HG02884 (cell line): ENCODE measurements around the gene CDH23.
"Not testable (repeated sequence)": the region's sequence is repeated elsewhere in the genome, so short reads cannot be mapped to it uniquely, and the experiment has no call there.

ENCODE experiments used
- ATAC-seq: cut with Tn5 transposase; IDR thresholded peaks from one replicate; pipeline ENCODE4 v1.9.1; 2021; ENCODE audit warnings: mild to moderate bottlenecking, moderate library complexity; ENCODE audit not compliant: unreplicated experiment

The CDH23 gene

GRCh38 chr10:71597821-71598498 is 201.2 kb downstream of the CDH23 start:
- no peak for ATAC-seq

GRCh38 chr10:71598621-71599055 is 201.9 kb downstream of the CDH23 start:
- no peak for ATAC-seq

GRCh38 chr10:71599518-71599917 is 202.8 kb downstream of the CDH23 start:
- ATAC-seq = no peak

- not testable (repeated sequence) for ATAC-seq
These were observed 203.5 kb downstream of the CDH23 start for GRCh38 chr10:71600242-71600641.

- no peak for ATAC-seq
These were observed 204.1 kb downstream of the CDH23 start for GRCh38 chr10:71600849-71601248.

- ATAC-seq = no peak
These were observed 204.6 kb downstream of the CDH23 start for GRCh38 chr10:71601273-71601672.

- ATAC-seq = no peak
These were observed 206.4 kb downstream of the CDH23 start for GRCh38 chr10:71603150-71603549.

GRCh38 chr10:71603754-71604153 is 207.0 kb downstream of the CDH23 start:
- ATAC-seq = no peak

- ATAC-seq = no peak
These were observed 207.8 kb downstream of the CDH23 start for GRCh38 chr10:71604324-71605018.

- ATAC-seq = no peak
These were observed 208.7 kb downstream of the CDH23 start for GRCh38 chr10:71605263-71605962.

GRCh38 chr10:71606257-71607081 is 209.7 kb downstream of the CDH23 start:
- ATAC-seq = no peak

- no peak for ATAC-seq
These were observed 210.3 kb downstream of the CDH23 start for GRCh38 chr10:71607082-71607443.

GRCh38 chr10:71608819-71609768 is 212.4 kb downstream of the CDH23 start:
- no peak for ATAC-seq

GRCh38 chr10:71610651-71611050 is 213.9 kb downstream of the CDH23 start:
- ATAC-seq = no peak

GRCh38 chr10:71611131-71611530 is 214.4 kb downstream of the CDH23 start:
- no peak for ATAC-seq

GRCh38 chr10:71611709-71612422 is 215.1 kb downstream of the CDH23 start:
- ATAC-seq = no peak

- no peak for ATAC-seq
These were observed 216.6 kb downstream of the CDH23 start for GRCh38 chr10:71613261-71613777.

GRCh38 chr10:71613877-71614276 is 217.2 kb downstream of the CDH23 start:
- no peak for ATAC-seq

GRCh38 chr10:71614946-71615345 is 218.2 kb downstream of the CDH23 start:
- ATAC-seq = no peak
